BJ (cell line): ENCODE measurements around the gene ZNF775. TPM values are rescaled to one million over a fixed set of nuclear protein-coding genes. Genes with fewer than 3 reads are reported as not detected.

ENCODE experiments used
- CTCF ChIA-PET: fragments of 350-600 bp; formaldehyde crosslinking; extraction: SDS; loops from one replicate; lab custom pipeline; 2021; ENCODE audit warnings: antibody characterized with exemption, inconsistent platforms; lab: Yijun Ruan, JAX
- POLR2A ChIA-PET: fragments of 300-600 bp; sonication (Branson Sonifier 250); formaldehyde crosslinking; extraction: SDS; loops from one replicate; lab custom pipeline; 2021; ENCODE audit warnings: antibody characterized with exemption; lab: Charles Lee
- DNase-seq: peaks from one replicate; pipeline ENCODE4 v3.0.0-alpha.2; 2011; ENCODE audit warnings: low read depth
- H3K27me3 ChIP-seq: 2 replicates; pipeline ENCODE4 v1.6.0; 2011; ENCODE audit warnings: low read length; ENCODE audit not compliant: control insufficient read depth, insufficient read depth
- H3K36me3 ChIP-seq: 2 replicates; pipeline ENCODE4 v1.5.1; 2011; ENCODE audit warnings: low read length; ENCODE audit not compliant: control insufficient read depth, insufficient read depth
- H3K4me3 ChIP-seq: 2 replicates; pipeline ENCODE4 v1.5.1; 2011; ENCODE audit warnings: low read depth, mild to moderate bottlenecking, control low read depth, low read length
- CTCF ChIP-seq: IDR thresholded peaks from 2 replicates; pipeline ENCODE4 v1.5.1; 2011; ENCODE audit warnings: low read depth, mild to moderate bottlenecking, control low read depth, inconsistent platforms, low read length, moderate library complexity; ENCODE audit not compliant: insufficient read depth
- polyA plus RNA-seq: library from polyadenylated mRNA; depleted of rRNA; stranded (reverse); fragments of >200 nt; gene quantifications from 2 replicates; pipeline ENCODE4 v1.2.3, GENCODE V29; 2011

ZNF775 gene
- polyA plus RNA-seq, 1 experiment, result 2.1 TPM

- Histone ChIP-seq H3K4me3 (no peak overlapping the region; the same call in 1 of the 2 replicates), H3K27me3 (no peaks in the 10 kb centered on the region), H3K36me3 (peaks cover 2% of the 10 kb centered on the region; the same call in 1 of the 2 replicates)
- no peak for TF ChIP-seq CTCF
- no peak for DNase-seq
- CTCF ChIA-PET, result interaction anchor here (0.6 to 1.8 kb wide), 4 partner anchors 8 to 69 kb away, joined by 3 to 4 read pairs (median 3); no protein-coding TSS in a partner anchor
- POLR2A ChIA-PET, result no interaction called here
Measured at GRCh38 chr7:150380463-150380862, 1.3 kb downstream of the ZNF775 start.

GRCh38 chr7:150381096-150381495 is 2.0 kb downstream of the ZNF775 start:
- ChIA-PET CTCF (interaction anchor here (0.6 to 1.8 kb wide), 3 partner anchors 8 to 68 kb away, joined by 3 to 4 read pairs (median 3); no protein-coding TSS in a partner anchor), POLR2A (no interaction called here)
- Histone ChIP-seq H3K27me3 (no peaks in the 10 kb centered on the region), H3K4me3 (no peak overlapping the region), H3K36me3 (peaks cover 2% of the 10 kb centered on the region; the same call in 1 of the 2 replicates)
- no peak for DNase-seq
- no peak for TF ChIP-seq CTCF

GRCh38 chr7:150381785-150382122 is 2.6 kb downstream of the ZNF775 start:
- POLR2A ChIA-PET, result no interaction called here
- H3K27me3 ChIP-seq, result no peaks in the 10 kb centered on the region
- no peak for TF ChIP-seq CTCF
- no peak overlapping the region for H3K4me3 ChIP-seq
- H3K36me3 ChIP-seq, result peaks cover 2% of the 10 kb centered on the region; the same call in 1 of the 2 replicates
- CTCF ChIA-PET, result no interaction called here
- DNase-seq, result no peak

GRCh38 chr7:150382123-150382843 is 3.2 kb downstream of the ZNF775 start:
- ChIA-PET POLR2A (no interaction called here), CTCF (no interaction called here)
- DNase-seq, result no peak
- H3K27me3 ChIP-seq, result no peaks in the 10 kb centered on the region
- no peak for TF ChIP-seq CTCF
- peaks cover 2% of the 10 kb centered on the region; the same call in 1 of the 2 replicates for H3K36me3 ChIP-seq
- H3K4me3 ChIP-seq, result no peak overlapping the region

GRCh38 chr7:150382844-150383225 is 3.7 kb downstream of the ZNF775 start:
- Histone ChIP-seq H3K36me3 (peaks cover 2% of the 10 kb centered on the region; the same call in 1 of the 2 replicates), H3K27me3 (no peaks in the 10 kb centered on the region), H3K4me3 (no peak overlapping the region)
- ChIA-PET CTCF (no interaction called here), POLR2A (no interaction called here)
- DNase-seq, result no peak
- no peak for TF ChIP-seq CTCF
